ENCODE measurements around the gene NT5E.

GRCh38 chr6:85401186-85402021 lies 48.5 kb upstream of the NT5E start:
- no peak for TF ChIP-seq CTCF (IDR thresholded peaks at IDR 0.05)
- no peak for TF ChIP-seq EZH2 (IDR thresholded peaks at IDR 0.05)
- TF ChIP-seq EZH2phosphoT487 (IDR thresholded peaks at IDR 0.05): no peak
